C4-2B (cell line): Measurements from ENCODE around the gene TRAF3IP1.

Experiments
- CTCF ChIP-seq: fragments of 450-650 bp; conservative IDR thresholded peaks from 2 replicates; pipeline ENCODE4 v1.5.1; 2017; ENCODE audit warnings: mild to moderate bottlenecking
- ZFX ChIP-seq: fragments of 450-650 bp; IDR thresholded peaks from 2 replicates; pipeline ENCODE4 v1.6.1; 2017

- no peak for TF ChIP-seq CTCF
- TF ChIP-seq ZFX = no peak
Measured at GRCh38 chr2:238325694-238326093, 5.4 kb downstream of the TRAF3IP1 start.
